ENCODE measurements around the gene UNC5C.

DNA sequence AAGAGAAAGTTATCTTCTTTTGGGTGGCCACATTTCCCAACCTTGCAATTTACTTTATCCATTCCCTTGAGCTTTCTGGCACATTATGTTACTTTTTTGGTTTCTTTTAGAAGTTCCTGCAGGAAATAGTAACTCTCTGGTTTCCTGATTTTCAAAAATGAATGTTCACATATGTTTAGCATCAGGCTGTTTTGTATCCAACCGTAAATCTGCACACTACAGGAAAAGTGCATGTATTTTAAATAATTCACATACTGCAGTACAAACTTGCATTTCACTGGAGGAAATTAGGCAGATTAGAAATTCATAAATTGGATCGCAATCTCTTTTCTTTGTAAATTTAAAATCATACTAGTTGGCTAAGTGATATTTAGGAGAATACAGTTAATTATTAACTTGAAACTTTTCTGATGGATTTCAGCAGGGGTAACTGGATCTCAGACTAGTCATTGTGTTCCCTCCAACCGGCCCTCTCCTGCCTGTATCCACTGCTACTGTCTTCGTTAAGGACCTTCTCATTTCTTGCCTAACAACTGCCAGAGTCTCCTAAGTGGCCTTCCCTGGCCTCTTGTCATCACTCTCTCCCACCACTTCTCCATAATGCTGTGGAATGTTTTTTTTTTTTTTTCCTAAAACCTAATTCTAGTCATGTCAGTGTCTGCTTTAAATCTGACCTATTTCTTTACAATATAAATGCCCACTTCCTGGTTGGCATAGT lies 137.2 kb downstream of the UNC5C start:
- TF ChIP-seq, protein P1, sequence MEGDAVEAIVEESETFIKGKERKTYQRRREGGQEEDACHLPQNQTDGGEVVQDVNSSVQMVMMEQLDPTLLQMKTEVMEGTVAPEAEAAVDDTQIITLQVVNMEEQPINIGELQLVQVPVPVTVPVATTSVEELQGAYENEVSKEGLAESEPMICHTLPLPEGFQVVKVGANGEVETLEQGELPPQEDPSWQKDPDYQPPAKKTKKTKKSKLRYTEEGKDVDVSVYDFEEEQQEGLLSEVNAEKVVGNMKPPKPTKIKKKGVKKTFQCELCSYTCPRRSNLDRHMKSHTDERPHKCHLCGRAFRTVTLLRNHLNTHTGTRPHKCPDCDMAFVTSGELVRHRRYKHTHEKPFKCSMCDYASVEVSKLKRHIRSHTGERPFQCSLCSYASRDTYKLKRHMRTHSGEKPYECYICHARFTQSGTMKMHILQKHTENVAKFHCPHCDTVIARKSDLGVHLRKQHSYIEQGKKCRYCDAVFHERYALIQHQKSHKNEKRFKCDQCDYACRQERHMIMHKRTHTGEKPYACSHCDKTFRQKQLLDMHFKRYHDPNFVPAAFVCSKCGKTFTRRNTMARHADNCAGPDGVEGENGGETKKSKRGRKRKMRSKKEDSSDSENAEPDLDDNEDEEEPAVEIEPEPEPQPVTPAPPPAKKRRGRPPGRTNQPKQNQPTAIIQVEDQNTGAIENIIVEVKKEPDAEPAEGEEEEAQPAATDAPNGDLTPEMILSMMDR (IDR thresholded peaks at IDR 0.05) = no peak
- no peak for TF ChIP-seq EZH2phosphoT487 (IDR thresholded peaks at IDR 0.05)

Measured in neural progenitor cell (in vitro differentiated cells).